HepG2 (cell line): ENCODE results near the gene CEP20. TPM values are rescaled to one million over a fixed set of nuclear protein-coding genes. Genes with fewer than 3 reads are reported as not detected.

Source experiments
- ATAC-seq: fragments of 200-7000 bp; cut with Tn5 transposase; 3 replicates; pipeline ENCODE4 v1.9.1; 2020; ENCODE audit warnings: mild to moderate bottlenecking, moderate library complexity
- BruUV-seq: library from RNA; stranded (reverse); fragments of 400-500 nt; replicated peaks from 2 replicates; lab custom pipeline; 2021; lab: Mats Ljungman, UMichigan
- CTCF ChIA-PET: fragments of 300-600 bp; formaldehyde crosslinking; extraction: SDS; loops from one replicate; lab custom pipeline; 2021; ENCODE audit warnings: low total read pairs, inconsistent platforms, low intra/inter-chr PET ratio; lab: Yijun Ruan, JAX
- POLR2A ChIA-PET: fragments of 350-600 bp; sonication (Branson Sonifier 250); formaldehyde crosslinking; loops from one replicate; lab custom pipeline; 2020; ENCODE audit warnings: antibody characterized with exemption, inconsistent platforms; lab: Yijun Ruan, JAX
- DNase-seq: peaks from one replicate; pipeline ENCODE4 v3.0.0-alpha.2; 2015; ENCODE audit warnings: low spot score
- FAIRE-seq: peaks from 3 replicates; lab custom pipeline; 2011; peaks lifted over from hg19 to GRCh38; lab: Jason Lieb, UNC
- H2AFZ ChIP-seq: one replicate; pipeline ENCODE4 v1.6.1; 2011; ENCODE audit warnings: low read length, inconsistent platforms
- H3K27ac ChIP-seq: fragments of 300-600 bp; 3 replicates; pipeline ENCODE4 v1.8.0; 2011; ENCODE audit warnings: mixed run types, mild to moderate bottlenecking, mixed read lengths, low read length, inconsistent platforms; ENCODE audit not compliant: insufficient read depth; ENCODE audit errors: extremely low read length
- H3K27me3 ChIP-seq, 2 experiments: fragments of 200-600 bp in 1 of 2; 2 replicates in 1 of 2; 3 replicates in 1 of 2; pipeline versions ENCODE4 v1.6.0 to v1.8.0; 2011; ENCODE audit warnings: low read length in 2 of 2, mild to moderate bottlenecking in 2 of 2, moderate library complexity in 2 of 2, inconsistent platforms in 1 of 2; ENCODE audit not compliant: insufficient read depth in 2 of 2, control insufficient read depth in 1 of 2
- H3K36me3 ChIP-seq, 2 experiments: fragments of 200-600 bp in 1 of 2; replicated peaks in 1 of 2; 2 replicates in 1 of 2; 3 replicates in 1 of 2; pipeline versions ENCODE4 v1.5.1 to v1.8.0; 2011; ENCODE audit warnings: low read length in 2 of 2, inconsistent platforms in 1 of 2; ENCODE audit not compliant: insufficient read depth in 2 of 2, control insufficient read depth in 1 of 2
- H3K4me1 ChIP-seq: 2 replicates; pipeline ENCODE4 v1.5.1; 2012; ENCODE audit warnings: low read length, inconsistent platforms; ENCODE audit not compliant: insufficient read depth
- H3K4me2 ChIP-seq: 2 replicates; pipeline ENCODE4 v1.6.0; 2011; ENCODE audit warnings: low read depth, low read length, inconsistent platforms
- H3K4me3 ChIP-seq, 3 experiments: fragments of 200-600 bp in 1 of 3; sonication (generic), shearing (Covaris generic) in 1 of 3; replicated peaks in 1 of 3; 2 replicates each; pipeline ENCODE4 v1.5.1; 2011 to 2016; ENCODE audit warnings: low read length in 3 of 3, inconsistent platforms in 2 of 3, low read depth in 2 of 3, mild to moderate bottlenecking in 2 of 3, control low read depth in 1 of 3, mixed read lengths in 1 of 3; ENCODE audit not compliant: insufficient read depth in 1 of 3
- H3K79me2 ChIP-seq: one replicate; pipeline ENCODE4 v1.6.1; 2011; ENCODE audit warnings: low read length, inconsistent platforms; ENCODE audit not compliant: insufficient read depth
- H3K9ac ChIP-seq: 2 replicates; pipeline ENCODE4 v1.6.0; 2011; ENCODE audit warnings: mild to moderate bottlenecking, low read depth, low read length, inconsistent platforms; ENCODE audit not compliant: insufficient read depth
- H3K9me3 ChIP-seq: 2 replicates; pipeline ENCODE4 v1.5.1; 2012; ENCODE audit warnings: mild to moderate bottlenecking, low read length
- H4K20me1 ChIP-seq: 2 replicates; pipeline ENCODE4 v1.6.0; 2011; ENCODE audit warnings: inconsistent platforms, mild to moderate bottlenecking, low read length, moderate library complexity; ENCODE audit not compliant: insufficient read depth
- AGO2 ChIP-seq: fragments of 200-400 bp; formaldehyde crosslinking; optimal IDR thresholded peaks from 2 replicates; pipeline ENCODE3; 2017; ENCODE audit warnings: mild to moderate bottlenecking, low read depth, low read length, moderate library complexity
- ATF5 ChIP-seq: sonication (generic); formaldehyde crosslinking; IDR thresholded peaks from 2 replicates; pipeline ENCODE4 v1.4.0; 2020; ENCODE audit warnings: mild to moderate bottlenecking, low read depth, missing genetic modification reagents
- ATF6 ChIP-seq: sonication (generic); formaldehyde crosslinking; conservative IDR thresholded peaks from 2 replicates; pipeline ENCODE4 v1.4.0; 2020; ENCODE audit warnings: missing genetic modification reagents
- CEBPG ChIP-seq: IDR thresholded peaks from 2 replicates; pipeline ENCODE4 v1.6.1; 2016
- FOXA1 ChIP-seq, 2 experiments: fragments of 450-650 bp in 1 of 2; sonication (generic) in 1 of 2; formaldehyde crosslinking in 1 of 2; IDR thresholded peaks; 2 replicates each; pipeline versions ENCODE4 v1.4.0 to v1.6.1; 2016 to 2020; ENCODE audit warnings: missing genetic modification reagents in 1 of 2
- KLF6 ChIP-seq: IDR thresholded peaks from 2 replicates; pipeline ENCODE4 v1.8.0; 2016; ENCODE audit warnings: missing biosample characterization, missing genetic modification reagents
- KMT2A ChIP-seq: sonication (generic); formaldehyde crosslinking; IDR thresholded peaks from 2 replicates; pipeline ENCODE4 v1.4.0; 2020; ENCODE audit warnings: missing genetic modification reagents
- MYC ChIP-seq: sonication (generic); formaldehyde crosslinking; IDR thresholded peaks from 2 replicates; pipeline ENCODE4 v1.9.0; 2021; ENCODE audit warnings: missing genetic modification reagents, borderline replicate concordance
- NFE2L2 ChIP-seq: fragments of 150-350 bp; IDR thresholded peaks from 2 replicates; pipeline ENCODE4 v1.6.1; 2014; ENCODE audit warnings: low read length
- REL ChIP-seq: sonication (generic); formaldehyde crosslinking; conservative IDR thresholded peaks from 2 replicates; pipeline ENCODE4 v1.8.0; 2022; ENCODE audit warnings: mild to moderate bottlenecking, missing genetic modification reagents, moderate library complexity
- SIX4 ChIP-seq: sonication (generic); formaldehyde crosslinking; IDR thresholded peaks from 2 replicates; pipeline ENCODE4 v1.4.0; 2020; ENCODE audit warnings: missing genetic modification reagents
- STAT5B ChIP-seq: sonication (generic); formaldehyde crosslinking; IDR thresholded peaks from 2 replicates; pipeline ENCODE4 v1.4.0; 2020; ENCODE audit warnings: missing genetic modification reagents
- U2AF1 ChIP-seq: fragments of 200-400 bp; formaldehyde crosslinking; optimal IDR thresholded peaks from 2 replicates; pipeline ENCODE3; 2017; ENCODE audit warnings: mild to moderate bottlenecking, low read depth, low read length
- YY1 ChIP-seq: IDR thresholded peaks from 2 replicates; pipeline ENCODE4 v1.6.1; 2011; ENCODE audit warnings: low read length, low read depth, moderate library complexity, mild to moderate bottlenecking; ENCODE audit not compliant: insufficient read depth, insufficient replicate concordance
- ZSCAN22 ChIP-seq: sonication (generic); formaldehyde crosslinking; IDR thresholded peaks from 2 replicates; pipeline ENCODE4 v1.4.0; 2020; ENCODE audit warnings: mild to moderate bottlenecking, missing genetic modification reagents
- whole genome bisulfite sequencing: methylation state at CpG from one replicate; pipeline ENCODE4 v1.1.6; 2017; ENCODE audit warnings: low lambda C conversion rate; 5-methylcytosine and 5-hydroxymethylcytosine counted together
- in situ Hi-C: cut with HindIII; loops from 2 replicates; pipeline ENCODE4 v1.10.0; 2017; ENCODE audit warnings: low pct_unique_long_range_greater_than_20kb; ENCODE audit not compliant: extremely low pct_ligation_motif_present
- intact Hi-C: fragments of 100-400 bp; cut with micrococcal nuclease; formaldehyde crosslinking; loops from one replicate; pipeline ENCODE4 v1.10.0; 2022; ENCODE audit not compliant: unreplicated experiment
- polyA plus RNA-seq, 8 experiments: library from polyadenylated mRNA; depleted of rRNA in 3 of 8; stranded (reverse) in 7 of 8; unstranded in 1 of 8; fragments of >200 nt; fragmentation: Illumina TruSeq in 4 of 8; extraction: Trizol in 4 of 8; gene quantifications; 2 replicates each; pipeline versions ENCODE4 v1.2.1 to v1.2.3, GENCODE V29; 2011 to 2016; ENCODE audit warnings: low read depth in 4 of 8, missing spikeins in 1 of 8, mixed read lengths in 1 of 8; ENCODE audit not compliant: insufficient read depth in 1 of 8
- total RNA-seq, 5 experiments: library from RNA; depleted of rRNA; stranded (reverse); fragments of >200 nt; fragmentation: Illumina TruSeq; extraction: Trizol; gene quantifications; 2 replicates each; pipeline ENCODE4 v1.2.3, GENCODE V29; 2016; ENCODE audit warnings: low read depth in 1 of 5

The CEP20 gene
- total and polyA plus RNA-seq, 2 of the 13 experiments (the other 11 are each of a cell fraction or from before 2014, with no cell fraction given): 53.0 to 54.1 TPM

- Histone ChIP-seq H3K79me2 (no peaks in the 10 kb centered on the region), H3K9me3 (no peaks in the 10 kb centered on the region), H3K4me2 (no peak overlapping the region), H2AFZ (no peak overlapping the region), H4K20me1 (no peaks in the 10 kb centered on the region), H3K4me3 (no peak overlapping the region), H3K36me3 (no peaks in the 10 kb centered on the region), H3K9ac (no peak overlapping the region), H3K27me3 (peaks cover 5 to 16% of the 10 kb centered on the region in 2 experiments; a peak in 4 of 5 replicates), H3K27ac (no peak overlapping the region), H3K4me1 (no peaks in the 10 kb centered on the region)
- intact Hi-C loops (no loop called here), in situ Hi-C loops (no loop called here)
- BruUV-seq: no TSS peak
- ATAC-seq (no peak), FAIRE-seq (no peak), DNase-seq (no peak)
- ChIA-PET CTCF (no interaction called here), POLR2A (no interaction called here)
- TF ChIP-seq ATF5 (CRISPR knock-in tag) (no peak), KMT2A (CRISPR knock-in tag) (no peak), AGO2 (no peak), REL (no peak), MYC (CRISPR knock-in tag) (no peak), NFE2L2 (no peak), FOXA1 (IDR thresholded peaks at IDR 0.05) (no peak), FOXA1 (CRISPR knock-in tag; IDR thresholded peaks at IDR 0.05) (no peak), CEBPG (CRISPR knock-in tag) (no peak), ZSCAN22 (CRISPR knock-in tag) (no peak), ATF6 (CRISPR knock-in tag) (no peak), YY1 (no peak), KLF6 (CRISPR knock-in tag) (no peak), STAT5B (CRISPR knock-in tag) (no peak), SIX4 (CRISPR knock-in tag) (no peak), U2AF1 (no peak)
- WGBS: 71% methylated on average over 11 of the region's 11 CpGs
Observed at GRCh38 chr16:15837761-15838160, 50.6 kb downstream of the CEP20 start.
